LNCAP (cell line): ENCODE measurements around the gene MSRB3.

Experiments
- TF ChIP-seq, protein P1 (sequence below): fragments of 450-650 bp; IDR thresholded peaks from 2 replicates; pipeline ENCODE4 v1.5.1; 2017; ENCODE audit warnings: mild to moderate bottlenecking

The MSRB3 gene

DNA sequence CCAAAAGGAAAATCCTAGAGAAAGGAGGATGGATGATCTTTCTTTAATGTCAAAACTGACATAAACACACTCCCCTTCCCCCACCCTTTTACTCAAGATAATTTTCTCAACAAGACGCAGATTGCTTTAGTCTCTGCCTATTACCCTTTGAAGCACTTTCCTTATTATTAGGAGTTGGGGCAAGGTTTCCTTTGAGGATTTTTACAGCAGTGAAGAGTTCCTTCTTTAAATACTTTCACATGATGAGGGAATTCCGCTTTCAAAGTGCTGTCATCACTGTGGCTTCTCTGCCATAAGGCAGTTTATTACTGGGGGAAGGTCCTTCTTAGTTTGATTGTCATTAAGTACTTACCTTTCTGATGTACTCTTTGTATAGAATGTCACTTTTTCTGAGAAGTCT lies 172.1 kb downstream of the MSRB3 start:
- TF ChIP-seq, protein P1, sequence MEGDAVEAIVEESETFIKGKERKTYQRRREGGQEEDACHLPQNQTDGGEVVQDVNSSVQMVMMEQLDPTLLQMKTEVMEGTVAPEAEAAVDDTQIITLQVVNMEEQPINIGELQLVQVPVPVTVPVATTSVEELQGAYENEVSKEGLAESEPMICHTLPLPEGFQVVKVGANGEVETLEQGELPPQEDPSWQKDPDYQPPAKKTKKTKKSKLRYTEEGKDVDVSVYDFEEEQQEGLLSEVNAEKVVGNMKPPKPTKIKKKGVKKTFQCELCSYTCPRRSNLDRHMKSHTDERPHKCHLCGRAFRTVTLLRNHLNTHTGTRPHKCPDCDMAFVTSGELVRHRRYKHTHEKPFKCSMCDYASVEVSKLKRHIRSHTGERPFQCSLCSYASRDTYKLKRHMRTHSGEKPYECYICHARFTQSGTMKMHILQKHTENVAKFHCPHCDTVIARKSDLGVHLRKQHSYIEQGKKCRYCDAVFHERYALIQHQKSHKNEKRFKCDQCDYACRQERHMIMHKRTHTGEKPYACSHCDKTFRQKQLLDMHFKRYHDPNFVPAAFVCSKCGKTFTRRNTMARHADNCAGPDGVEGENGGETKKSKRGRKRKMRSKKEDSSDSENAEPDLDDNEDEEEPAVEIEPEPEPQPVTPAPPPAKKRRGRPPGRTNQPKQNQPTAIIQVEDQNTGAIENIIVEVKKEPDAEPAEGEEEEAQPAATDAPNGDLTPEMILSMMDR, result no peak

DNA sequence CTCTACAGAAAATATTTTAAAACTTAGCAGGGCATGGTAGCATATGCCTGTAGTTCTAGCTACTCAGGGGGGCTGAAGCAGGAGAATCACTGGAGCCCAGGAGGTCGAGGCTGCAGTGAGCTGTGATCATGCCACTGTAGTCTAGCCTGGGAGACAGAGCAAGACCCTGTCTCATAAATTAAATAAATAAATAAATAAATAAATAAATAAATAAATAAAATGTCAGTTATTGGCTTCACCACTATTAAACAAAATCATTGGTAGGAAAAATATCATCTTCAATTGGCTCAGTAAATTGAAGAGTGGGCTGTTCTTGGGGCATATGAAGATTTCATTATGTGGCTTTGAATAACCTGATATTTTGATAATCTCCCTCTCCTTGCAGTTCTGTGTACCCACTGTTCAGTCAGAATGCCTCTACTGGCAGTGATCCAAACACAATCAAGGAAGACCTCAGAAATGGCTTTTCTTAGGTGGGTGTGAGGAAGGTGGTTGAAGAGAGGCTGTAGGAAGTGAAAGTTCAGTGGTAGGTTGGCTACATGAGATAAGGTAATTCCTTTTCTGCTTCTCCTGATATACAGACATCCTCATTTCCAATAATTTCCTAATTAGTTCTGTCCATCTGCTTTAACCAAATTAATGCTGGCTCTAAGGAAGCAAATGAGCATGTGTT lies 175.8 kb downstream of the MSRB3 start:
- TF ChIP-seq, protein P1, result no peak

GRCh38 chr12:65458718-65459117 lies 180.2 kb downstream of the MSRB3 start:
- TF ChIP-seq, protein P1, result no peak

- TF ChIP-seq, protein P1, result no peak
These were observed 181.1 kb downstream of the MSRB3 start for GRCh38 chr12:65459545-65459944.

DNA sequence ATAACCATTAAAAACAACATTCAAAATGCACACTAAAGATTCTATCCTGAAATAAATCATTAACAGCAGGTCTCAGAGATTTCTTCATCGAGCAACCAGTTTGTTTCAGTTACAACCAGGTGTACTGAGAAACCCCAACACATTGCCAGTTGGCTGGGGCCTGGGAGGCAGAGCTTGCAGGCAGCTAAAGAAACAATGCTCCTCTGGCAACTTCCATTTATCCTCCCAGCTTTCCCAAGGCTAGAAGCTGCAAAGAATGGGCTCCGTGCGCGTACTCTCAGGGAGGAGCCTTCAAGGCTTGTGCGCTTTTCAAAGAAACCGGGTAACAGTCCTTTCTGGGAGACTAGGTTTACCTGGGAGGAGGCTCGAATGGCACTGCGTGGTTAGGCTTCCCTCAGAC lies 181.6 kb downstream of the MSRB3 start:
- TF ChIP-seq, protein P1, result no peak

DNA sequence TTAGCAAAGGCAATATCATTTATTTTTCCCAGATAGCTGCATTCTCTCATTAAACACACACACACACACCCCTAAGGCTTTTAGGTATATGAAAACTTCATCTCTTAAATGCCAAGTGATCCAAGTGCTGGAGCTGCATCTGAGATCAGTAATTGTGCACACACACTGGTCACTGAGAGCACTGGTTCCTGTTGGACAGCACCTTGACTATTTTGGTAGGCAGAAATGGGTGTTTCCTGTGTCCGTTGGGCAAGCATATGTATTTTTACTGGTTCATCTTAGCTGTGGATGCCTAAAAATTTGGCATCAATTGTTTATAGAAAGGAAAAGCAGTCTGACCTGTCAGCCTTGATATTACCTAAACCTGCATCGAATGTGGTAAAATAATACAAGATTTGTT lies 182.5 kb downstream of the MSRB3 start:
- TF ChIP-seq, protein P1, result no peak

- TF ChIP-seq, protein P1, result no peak
These were observed 184.0 kb downstream of the MSRB3 start for GRCh38 chr12:65462484-65462883.

- TF ChIP-seq, protein P1, result no peak
These were observed 184.6 kb downstream of the MSRB3 start for GRCh38 chr12:65463082-65463481.
